T-helper 1 cell treated with Interleukin-12 subunit alpha and Interleukin-12 subunit beta and Interleukin-4 antibody, amounts not matched to agents 30 ng/mL and 1 ng/mL, for 36 hours (primary cell): ENCODE data around the gene RNLS. TPM values are rescaled to one million over a fixed set of nuclear protein-coding genes. Genes with fewer than 3 reads are reported as not detected.

Experiments used
- intact Hi-C: fragments of 100-400 bp; cut with micrococcal nuclease; formaldehyde crosslinking; loops from one replicate; pipeline ENCODE4 v1.15.1; 2024
- total RNA-seq: library from RNA; stranded (reverse); gene quantifications from 2 replicates; pipeline ENCODE4 v1.2.3, GENCODE V29; 2022

Gene RNLS
- total RNA-seq: 2.1 TPM in 2 replicates

DNA sequence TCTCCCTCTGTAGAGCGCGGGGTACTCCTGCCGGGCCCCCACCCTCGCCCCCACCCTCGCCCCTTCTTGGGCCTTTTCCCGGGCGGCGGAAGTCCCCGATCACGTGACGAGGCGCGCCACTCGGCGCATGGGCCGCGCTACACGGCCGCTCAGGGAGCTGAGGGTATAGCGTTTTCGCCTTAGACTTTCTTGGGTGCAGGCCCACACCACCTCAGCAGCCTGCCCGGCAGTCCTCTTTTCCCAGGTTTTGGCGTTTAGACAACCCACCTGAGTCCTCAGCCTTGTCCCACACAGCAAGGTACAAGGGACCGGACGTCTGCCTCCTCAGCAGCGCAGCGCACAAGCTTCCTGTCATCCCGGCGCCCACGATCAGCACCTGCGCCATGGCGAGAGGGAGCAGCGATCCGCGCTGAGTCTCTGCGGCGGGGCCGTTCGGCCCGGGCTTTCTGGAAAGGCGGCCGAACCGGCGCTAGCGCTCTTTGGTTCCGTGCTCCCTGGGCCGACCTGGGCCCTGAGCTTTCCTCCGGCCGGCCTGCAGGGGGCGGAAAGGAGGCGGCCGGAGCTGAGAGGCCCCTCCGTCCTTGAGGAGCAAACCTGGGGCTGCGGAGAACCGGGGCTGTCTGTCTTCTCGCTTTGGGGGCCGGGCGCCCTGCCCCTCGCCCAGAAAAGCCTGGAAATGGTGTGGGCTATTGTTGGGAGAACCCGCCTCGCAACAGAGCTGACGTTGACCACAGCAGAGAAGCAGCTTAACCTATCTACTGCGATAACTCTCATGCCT is at the start of gene RNLS:
RNLS (minus strand) TSS at position 513 of the 778 bp plus-strand sequence.
- intact Hi-C loops: loop anchor here (2.0 to 10.0 kb wide), 4 partner anchors 244 to 832 kb away; partner anchors contain the start of genes FAS and IFIT5

DNA sequence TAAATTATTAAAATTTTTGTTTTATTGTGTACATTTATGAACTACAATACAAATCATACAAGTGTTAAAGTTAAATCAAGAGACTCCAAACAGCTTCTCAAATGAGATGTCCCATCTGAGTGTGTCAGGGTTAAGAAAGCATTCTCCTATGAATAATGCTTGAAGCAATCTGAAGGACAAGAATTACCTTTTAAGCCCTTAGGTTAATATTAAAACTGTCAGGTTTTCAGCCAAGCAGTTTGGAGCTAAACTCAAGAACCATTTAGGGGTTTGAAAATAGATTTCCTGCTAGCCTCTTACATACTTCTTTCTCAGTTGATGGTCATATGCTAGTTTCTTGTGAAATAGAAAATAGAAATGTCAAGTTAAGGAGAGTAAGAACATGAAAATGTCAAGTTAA is 41.7 kb upstream of the RNLS start:
- intact Hi-C loops: loop anchor here (1.0 kb wide), 1 partner anchor 8 kb away; no protein-coding TSS in a partner anchor

DNA sequence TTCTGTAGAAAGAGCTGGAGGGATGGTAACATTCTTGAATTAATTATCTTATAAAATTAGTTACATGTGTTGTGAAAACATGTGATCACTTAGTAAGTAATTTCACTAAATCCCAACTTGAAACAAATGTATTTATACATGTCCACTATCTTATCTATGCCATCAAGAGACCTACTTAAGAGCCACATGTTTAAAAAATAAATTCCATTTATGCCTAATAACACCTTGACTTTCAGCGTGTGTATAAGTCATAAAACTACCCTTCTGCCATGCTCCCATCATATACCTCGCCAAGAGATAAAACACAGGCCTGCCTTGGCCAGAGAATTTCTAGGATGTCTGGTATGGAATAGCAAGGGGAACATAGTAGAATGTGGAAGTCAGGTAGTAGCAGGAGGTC is 40.7 kb upstream of the RNLS start:
- intact Hi-C loops: no loop called here

DNA sequence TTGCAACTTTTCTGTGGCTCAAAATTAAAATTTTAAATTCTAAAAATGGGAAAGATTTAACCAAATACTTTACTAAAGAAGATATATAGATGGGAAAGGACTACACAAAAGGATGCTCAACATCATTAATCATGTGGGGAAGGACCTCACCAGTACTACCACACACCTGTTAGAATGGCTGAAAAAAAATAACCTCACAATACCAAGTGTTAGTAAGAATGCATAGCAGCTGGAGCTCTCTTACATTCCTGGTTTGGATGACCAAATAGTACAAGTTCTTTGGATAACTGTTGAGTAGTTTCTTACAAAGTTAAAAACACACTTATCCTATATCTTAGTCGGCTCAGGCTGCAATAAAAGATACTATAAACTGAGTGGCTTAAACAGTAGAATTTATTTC is 37.3 kb upstream of the RNLS start:
- intact Hi-C loops: no loop called here

DNA sequence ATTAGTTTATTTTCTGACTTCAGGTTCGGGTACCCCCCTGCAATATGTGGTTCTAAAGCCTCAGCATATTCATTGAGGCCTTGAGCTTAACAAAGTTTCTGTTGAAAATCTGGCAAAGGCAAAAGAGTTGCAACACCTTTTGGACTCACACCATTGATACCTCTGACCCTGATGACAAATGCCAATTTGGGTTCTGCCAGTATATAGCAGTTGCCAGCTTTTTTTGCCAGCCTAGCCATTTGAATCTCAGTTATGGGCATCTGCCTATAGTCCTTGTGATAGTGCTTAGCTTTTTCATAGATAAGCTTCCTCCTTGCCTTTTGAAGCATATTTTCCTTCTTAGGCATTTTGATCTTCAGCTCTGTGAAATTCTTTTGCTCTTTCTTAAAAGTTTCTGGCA is 35.4 kb upstream of the RNLS start:
- intact Hi-C loops: no loop called here

DNA sequence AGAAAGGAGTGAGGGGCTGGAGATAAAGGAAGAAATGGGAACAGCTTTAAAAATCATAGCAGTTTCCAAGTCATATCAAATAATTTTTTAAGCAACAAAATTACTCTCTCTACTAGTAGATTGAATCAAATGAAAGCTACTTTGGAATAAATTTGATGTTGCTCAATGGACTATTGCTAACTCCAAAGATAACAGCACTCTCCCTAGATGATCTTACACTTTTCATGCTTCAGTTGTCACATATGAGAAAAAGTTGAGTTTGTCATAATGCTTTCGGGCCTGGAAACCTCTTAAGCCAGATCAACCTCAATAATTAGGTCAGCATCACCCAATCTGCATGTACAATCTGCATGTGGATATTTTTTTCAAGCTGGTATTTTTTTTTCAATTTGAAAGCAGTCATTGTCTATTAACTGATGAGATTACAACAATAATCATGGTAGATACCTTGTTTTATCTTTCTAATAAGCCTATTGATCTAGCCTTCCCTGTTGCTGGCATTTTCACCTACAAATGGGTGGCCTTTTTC is 34.7 kb upstream of the RNLS start:
- intact Hi-C loops: no loop called here

DNA sequence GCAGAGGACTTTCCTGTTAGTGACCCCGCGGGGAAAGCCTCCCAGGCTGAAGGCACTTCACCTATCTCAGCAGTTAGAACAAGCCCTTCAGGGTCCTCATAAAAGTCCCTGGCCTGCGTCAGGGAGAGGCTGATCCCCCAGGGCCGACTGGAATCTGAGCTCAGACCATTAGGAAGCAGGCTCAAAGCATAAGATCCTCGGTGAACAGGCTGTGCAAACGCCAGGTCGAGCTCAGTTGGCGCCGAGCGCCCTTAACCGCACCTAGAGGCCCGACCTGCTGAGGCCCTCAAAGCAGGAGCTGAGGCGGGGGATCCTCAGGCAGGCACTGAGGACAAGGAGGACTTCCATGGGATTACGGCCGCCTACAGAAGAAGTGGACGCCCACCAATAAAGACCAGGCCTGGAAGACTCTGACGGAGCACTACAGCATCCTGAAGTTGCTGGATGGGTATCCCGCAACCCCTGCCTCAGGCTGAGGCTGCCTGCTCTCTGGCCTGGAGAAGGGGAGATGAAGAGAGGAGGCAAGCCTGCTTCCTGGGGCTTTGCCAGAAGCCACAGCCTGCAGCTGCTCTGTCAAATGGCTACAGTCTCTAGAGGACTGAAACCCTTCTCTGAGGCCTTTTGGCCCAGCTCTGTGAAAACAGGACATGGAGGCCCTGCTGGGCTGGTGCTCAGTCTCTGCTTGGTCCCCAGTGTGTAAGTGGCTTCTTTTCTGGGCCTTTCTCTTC is 33.3 kb upstream of the RNLS start:
- intact Hi-C loops: no loop called here

DNA sequence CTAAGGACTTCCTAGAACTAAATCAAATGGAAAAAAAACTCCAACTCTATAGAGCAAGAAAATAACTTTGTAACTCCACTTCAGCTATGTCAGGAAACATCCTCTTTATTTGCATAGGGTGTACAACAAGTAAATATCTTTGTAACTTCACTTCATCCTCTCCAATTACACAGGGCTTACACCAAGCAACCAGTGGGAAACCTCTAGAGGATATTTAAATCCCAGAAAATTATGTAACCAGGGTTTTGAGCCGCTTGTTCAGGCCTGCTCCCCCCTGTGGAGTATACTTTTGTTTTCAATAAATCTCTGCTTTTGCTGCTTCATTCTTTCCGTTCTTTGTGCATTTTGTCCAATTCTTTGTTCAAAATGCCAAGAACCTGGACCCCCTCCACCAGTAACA is 25.7 kb upstream of the RNLS start:
- intact Hi-C loops: no loop called here

DNA sequence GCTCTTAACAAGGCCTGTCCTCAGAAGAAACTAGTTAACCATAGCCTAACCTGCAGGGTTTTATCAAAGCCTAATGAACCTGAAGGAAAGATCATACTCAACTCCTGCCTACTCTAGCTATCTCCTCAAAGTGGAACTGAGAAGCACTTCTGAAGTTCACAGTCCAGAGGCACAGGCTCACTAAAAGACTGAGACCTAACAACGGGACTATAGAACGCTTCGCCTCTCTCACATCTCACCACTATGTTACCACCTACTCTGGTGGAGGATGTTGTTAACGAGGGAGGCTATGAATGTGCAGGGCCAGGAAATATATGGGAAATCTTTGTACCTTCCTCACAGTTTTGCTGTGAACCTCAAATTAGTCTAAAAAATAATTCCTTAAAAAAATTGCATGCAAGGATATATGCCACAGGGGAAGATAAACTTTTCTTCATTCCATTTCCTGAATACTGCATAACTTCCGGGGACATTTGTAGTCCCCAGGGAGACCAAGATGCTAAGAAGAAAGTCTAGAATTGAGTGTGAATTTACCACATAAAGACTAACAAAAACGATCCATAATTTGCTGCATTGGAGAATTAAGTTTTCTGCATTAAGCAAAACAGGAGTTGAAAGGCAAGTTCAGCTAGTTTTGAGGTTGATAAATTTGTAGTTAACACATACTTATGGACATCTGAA is 25.1 kb upstream of the RNLS start:
- intact Hi-C loops: no loop called here

DNA sequence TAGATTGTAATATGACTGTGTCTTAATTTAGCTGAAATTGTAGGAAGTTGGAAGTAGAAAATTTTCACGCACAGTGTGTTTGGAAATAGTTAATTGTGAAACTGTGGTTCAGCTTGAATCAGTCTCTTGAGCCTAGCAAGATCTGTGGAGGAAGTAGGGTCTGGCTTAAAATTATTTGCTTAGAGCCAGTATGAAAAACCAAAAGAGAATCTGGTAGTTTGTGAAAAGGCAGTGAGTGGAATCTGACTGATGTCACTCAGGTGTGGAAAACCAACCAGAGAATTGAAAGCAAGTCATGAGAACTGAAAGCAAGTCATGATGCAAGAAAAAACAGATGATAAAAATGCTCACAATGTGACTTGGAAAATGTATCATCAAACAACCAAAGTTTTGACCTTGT is 14.9 kb upstream of the RNLS start:
- intact Hi-C loops: no loop called here

DNA sequence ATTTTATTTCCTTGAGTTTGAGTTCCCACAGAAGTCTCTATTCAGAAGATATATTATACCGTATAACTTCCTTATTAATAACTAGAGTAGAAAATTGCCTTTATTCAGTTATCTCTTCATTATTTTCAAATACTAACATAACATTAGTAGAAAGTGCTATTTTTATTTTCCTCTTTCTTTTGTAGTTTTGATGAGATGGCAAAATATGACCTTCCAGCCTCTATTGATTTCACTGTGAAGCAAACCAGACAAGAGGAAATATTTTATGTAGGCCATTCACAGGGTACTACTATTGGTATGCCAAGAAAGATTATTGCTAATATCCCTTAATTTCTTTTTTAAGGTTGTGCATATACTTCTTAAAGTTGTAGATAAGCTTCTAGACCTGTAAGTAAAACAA is 11.4 kb upstream of the RNLS start:
- intact Hi-C loops: loop anchor here (2.0 kb wide), 1 partner anchor 16 kb away; no protein-coding TSS in a partner anchor

DNA sequence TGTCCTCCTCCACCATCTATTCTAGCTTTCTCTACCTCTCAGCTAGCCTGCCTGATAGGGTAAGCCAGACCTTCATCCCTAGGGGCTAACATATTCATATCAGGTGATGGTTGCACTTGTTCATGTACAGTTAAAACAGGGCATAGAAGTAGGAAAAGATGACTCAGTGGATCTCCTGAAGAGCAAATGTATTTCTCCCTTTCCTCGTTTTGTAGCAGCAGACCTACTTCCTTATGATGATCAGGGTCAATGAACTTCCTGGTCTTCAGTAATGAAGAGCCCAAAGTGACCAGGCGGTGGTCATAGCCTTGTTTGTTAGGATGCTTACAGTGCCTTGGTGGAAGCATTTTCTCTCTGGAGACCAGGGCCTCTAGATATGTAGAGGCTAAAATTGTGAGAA is 9.8 kb upstream of the RNLS start:
- intact Hi-C loops: no loop called here

DNA sequence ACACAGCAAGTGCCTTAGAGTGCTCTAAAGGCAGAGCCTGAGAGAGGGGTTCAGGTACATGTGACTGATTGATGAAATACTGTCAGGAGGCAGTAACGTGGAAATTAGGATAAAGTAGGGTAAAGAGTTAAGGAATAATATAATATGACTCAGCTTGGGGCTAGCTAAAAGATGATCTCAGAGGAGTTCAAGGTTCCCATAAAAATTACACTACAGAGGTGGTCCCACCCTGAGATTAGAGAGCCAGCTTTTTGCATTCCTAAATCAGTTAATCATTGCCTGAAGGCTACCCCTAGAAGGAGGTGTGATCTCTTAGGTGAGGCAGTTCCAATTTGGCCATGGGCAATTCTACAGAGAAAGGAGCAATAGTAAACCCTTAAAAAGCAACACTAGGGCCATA is 9.3 kb upstream of the RNLS start:
- intact Hi-C loops: no loop called here

DNA sequence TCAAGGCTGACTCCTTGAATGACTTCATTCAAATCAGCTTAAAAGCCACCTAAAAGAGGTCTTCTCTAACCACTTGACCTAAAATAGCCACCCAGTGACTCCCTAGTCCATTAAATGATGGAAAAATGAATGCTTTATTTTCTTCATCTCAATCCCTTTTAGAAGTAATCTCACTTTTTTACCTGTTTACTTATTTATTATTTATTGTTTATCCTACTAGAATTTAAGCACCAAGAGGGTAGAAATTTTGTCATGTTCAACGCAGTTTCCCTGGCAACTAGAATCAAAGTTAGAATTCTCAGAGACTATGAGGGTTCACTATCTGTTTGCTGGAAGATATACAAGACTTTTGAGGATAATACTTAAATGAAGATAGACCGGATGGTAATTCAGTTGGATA is 3.3 kb upstream of the RNLS start, which contains the start of gene LIPJ:
LIPJ (plus strand) TSS at position 301 of the 400 bp plus-strand sequence. CDS start 3,926 bp downstream, outside the sequence.
- intact Hi-C loops: loop anchor here (10.0 kb wide), 2 partner anchors 408 to 828 kb away; partner anchors contain the start of genes FAS and IFIT5

DNA sequence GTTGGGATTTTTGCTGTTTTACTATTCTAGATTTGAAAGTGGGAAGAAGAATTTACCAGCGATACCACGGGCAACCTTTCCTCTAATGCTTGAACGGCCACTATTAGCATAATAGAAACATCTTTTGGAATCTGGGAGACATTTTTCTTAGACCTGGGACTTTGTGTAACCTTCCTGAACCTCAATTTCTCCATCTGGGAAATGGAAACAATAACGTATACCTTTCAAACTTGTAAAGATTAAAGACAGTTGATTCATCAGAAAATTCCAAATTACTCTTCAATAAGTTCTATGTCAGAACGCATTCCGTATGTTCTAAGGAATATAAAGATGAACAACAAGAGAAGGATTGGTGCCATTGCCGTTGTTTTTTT is 453 bp upstream of the RNLS start:
- intact Hi-C loops: loop anchor here (2.0 to 10.0 kb wide), 4 partner anchors 244 to 831 kb away; partner anchors contain the start of genes FAS and IFIT5

DNA sequence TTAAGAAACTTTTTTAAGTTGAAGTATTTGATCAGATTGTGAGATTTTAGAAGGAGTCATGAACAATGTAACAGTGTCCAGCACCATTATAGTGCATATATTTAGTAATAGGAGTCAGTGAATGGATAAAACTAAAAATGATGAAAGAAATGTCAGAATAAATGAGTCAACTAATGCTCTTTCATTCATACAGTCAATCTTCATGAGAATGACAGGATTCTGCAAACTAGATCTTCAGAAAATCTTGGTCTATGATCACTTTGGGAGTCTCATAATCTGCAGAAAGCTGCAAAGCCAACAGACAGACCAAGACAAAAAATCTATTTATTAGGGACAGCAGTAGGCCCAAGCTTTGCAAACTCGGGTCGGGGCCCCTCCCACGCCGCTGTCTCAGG is 710 bp downstream of the RNLS start:
- intact Hi-C loops: loop anchor here (2.0 to 10.0 kb wide), 4 partner anchors 245 to 832 kb away; partner anchors contain the start of genes FAS and IFIT5

DNA sequence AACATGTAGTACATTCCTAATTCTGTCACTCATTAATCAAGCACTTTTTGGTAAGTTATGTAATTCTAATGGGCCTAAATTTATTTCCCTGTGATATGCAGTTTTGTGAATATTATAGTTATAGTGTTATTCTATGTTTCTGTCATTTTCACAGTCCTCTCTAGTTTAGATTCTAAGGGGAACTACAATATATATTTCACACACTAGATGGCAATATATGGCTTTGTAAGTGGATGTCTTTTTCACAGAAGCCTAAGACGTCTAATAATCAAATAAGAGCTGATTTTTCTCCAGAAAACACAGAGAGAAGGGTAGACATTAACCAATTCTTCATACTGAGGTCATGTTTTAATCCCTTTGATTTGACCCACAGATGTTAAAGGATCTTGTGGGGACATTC is 18.0 kb downstream of the RNLS start:
- intact Hi-C loops: loop anchor here (1.0 to 2.0 kb wide), 4 partner anchors 245 to 652 kb away; no protein-coding TSS in a partner anchor

DNA sequence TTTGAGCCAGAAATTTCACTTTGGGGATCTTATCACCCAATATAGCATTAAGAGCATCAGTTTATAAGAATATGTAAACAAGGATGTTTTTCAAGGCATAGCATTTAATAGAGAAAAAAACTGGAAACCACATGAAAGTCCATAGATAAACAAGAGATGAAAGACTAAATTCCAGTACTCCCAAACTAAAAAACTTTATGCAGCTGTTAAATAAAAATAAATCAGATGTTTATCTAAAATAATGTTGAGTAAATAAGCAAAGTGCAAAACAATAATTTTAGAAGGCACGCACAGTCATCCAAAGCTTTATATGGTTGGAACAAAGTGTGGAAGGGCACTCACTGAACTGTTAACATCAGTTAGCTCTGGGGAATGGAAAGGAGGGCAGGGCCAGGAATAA is 21.0 kb downstream of the RNLS start:
- intact Hi-C loops: no loop called here

DNA sequence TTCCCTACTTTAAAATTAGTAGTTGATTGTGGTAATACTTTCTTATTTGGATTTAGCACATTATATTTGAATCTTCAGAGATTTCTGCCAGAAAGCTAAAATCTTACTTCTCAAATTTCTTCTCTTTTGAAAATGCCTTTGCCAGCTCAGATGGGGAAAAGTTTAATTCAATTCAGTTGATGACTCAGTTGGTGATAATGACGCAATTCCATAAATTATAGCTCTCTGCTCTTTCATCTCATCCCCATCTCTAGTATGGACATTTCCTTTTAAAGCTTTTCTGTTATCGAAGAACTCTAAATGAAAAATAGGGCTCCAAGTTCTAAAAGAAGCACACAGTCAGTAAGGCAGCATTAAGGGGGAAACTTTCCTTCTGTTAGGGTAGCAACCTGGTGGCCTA is 25.5 kb downstream of the RNLS start:
- intact Hi-C loops: loop anchor here (10.0 kb wide), 1 partner anchor 283 kb away; no protein-coding TSS in a partner anchor

DNA sequence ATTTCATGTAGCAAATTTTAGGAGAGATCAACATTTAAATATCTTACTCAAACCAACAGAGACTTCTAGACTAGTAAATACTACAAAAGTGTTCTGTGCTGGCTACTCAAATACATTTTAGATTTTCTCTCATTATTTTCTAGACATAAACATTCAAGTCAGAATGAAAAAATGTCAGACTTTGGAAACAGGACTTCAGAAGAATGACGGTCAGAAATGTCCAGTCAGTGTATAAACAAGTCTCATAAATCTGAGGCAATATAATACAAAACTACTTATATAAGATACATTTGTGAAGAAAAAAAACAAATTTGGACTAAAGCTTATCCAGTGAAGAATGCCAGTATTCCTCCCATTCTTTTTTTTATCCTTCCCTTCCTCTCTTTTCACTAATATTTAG is 25.9 kb downstream of the RNLS start:
- intact Hi-C loops: loop anchor here (10.0 kb wide), 1 partner anchor 282 kb away; no protein-coding TSS in a partner anchor
